LHCN-M2 (cell line): Measurements from ENCODE around the gene FAM217B. TPM values are rescaled to one million over a fixed set of nuclear protein-coding genes. Genes with fewer than 3 reads are reported as not detected.

Experiments
- DNase-seq: peaks from one replicate; pipeline ENCODE4 v3.0.0-alpha.2; 2012; ENCODE audit warnings: low read depth
- total RNA-seq: library from RNA; depleted of rRNA; stranded (reverse); fragments of >200 nt; gene quantifications from 2 replicates; pipeline ENCODE4 v1.2.3, GENCODE V29; 2014; rRNA removed

FAM217B gene
- total RNA-seq, 1 experiment from 2014 or later = 6.4 TPM

DNA sequence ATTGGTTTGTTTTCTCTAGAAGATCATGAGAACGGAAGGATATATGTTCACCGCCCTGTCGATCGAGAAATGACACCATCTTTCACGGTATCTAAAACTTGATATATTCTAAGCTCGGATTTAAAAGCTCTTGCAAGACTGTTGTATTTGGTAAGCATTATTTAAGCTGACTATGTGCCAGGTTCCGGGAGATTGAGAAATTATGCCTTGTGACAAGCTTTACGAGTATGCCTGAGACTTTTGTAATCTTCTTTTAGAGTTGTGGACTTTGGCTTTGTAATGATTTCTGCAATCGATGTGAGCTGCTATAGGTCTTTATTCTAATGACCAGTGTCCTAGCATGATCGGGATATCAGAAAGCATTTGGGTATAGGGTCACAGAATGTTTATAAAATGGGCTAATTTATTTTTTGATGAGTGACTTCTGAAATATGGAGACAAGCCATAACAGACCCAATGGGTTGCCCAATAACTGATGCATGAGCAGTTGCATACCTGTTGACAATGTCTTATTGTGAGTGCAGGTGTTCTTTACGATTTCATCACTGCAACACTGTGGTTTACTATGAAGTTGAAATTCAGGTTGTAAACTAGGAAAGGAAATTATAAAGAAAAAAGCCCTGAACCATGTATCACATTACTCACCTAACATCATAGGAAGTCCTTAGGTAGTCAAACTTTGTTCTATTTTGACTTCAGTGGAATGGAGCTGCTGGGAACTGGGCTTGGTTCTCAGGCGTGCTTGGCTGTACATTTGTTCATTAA is 32.0 kb downstream of the FAM217B start:
- no peak for DNase-seq

DNA sequence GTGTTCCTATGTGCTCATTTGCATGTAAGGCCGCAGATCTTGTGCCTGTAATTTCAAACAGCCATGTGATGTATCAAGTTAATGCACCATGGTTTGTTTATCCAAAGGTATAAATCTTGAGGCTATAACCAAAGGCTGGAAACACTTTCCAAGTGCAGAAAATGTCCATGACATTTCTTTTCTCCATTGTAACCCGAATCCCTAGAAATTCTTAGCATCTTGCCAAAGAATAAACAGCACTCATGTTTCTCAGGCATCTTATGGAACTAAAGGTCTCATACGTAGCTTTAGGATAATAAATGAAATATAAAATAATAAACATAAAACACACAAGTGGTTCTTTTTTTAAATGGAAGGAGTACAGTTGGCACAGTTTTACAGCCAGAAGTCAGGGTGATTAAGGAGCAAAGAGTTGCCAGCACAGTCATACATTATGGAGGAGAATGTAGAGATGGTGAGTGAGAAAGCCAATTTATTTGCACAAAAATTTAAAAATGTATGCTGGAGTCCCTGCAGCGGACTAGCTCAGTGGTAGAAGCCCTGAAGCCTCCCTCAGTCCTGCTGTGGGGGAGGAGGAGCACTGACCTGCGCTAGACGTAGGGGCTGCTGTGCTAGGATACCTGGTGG is 36.1 kb downstream of the FAM217B start:
- no peak for DNase-seq

GRCh38 chr20:59977086-59977485 is 36.9 kb downstream of the FAM217B start:
- DNase-seq = no peak

GRCh38 chr20:59983076-59983475 is 42.9 kb downstream of the FAM217B start:
- no peak for DNase-seq

DNA sequence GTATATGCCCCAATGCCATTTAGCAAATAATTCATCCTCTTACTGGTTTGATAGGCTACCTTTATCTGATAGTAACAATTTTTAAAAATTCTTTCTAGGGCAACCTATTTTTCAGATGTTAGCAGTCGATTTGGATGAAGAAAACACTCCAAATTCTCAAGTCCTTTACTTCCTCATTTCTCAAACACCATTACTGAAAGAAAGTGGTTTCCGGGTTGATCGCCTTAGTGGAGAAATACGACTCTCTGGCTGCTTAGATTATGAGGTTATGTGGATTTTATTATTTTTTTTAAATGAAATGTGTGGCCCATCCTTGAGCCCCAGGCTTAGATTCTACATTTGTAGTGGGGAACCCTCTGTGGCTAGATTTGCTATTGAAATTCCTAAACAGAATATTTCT is 44.4 kb downstream of the FAM217B start:
- DNase-seq = no peak

DNA sequence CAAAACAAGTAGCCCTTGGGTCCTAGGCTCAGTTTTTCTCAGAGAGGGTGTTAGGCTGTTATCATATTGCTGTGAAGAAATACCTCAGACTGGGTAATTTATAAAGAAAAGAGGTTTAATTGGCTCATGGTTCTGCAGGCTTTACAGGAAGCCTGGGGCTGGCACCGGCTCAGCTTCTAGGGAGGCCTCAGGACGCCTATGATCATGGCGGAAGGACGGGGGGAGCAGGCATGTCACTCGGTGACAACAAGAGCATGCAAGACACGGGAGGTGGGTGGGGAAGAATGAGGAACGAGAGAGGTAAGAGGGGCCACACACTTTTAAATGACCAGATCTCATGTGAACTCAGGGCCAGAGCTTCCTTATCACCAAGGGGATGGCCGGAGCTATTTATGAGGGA is 45.0 kb downstream of the FAM217B start:
- DNase-seq = no peak

DNA sequence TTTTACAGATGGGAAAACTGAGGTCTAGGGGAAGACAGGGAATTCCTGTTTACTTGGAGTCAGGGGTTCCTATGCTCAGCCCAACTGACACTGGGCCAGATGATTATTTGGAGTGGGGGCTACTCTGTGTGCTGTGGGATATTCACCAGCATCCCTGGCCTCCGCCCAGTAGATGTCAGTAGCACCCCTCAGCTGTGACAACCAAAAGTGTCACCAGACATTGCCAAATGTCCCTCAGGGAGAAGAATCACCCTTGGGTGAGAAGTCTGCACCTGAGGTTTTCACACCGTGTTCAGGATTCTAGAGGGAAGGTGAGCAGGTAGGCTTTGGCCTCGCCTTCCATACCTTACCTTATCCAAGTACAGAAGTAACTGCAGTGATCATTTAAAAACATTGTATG is 45.7 kb downstream of the FAM217B start:
- DNase-seq = no peak

GRCh38 chr20:59987135-59987534 is 46.9 kb downstream of the FAM217B start:
- no peak for DNase-seq

GRCh38 chr20:59988141-59988540 is 48.0 kb downstream of the FAM217B start:
- peak; percentile 22 for DNase-seq

DNA sequence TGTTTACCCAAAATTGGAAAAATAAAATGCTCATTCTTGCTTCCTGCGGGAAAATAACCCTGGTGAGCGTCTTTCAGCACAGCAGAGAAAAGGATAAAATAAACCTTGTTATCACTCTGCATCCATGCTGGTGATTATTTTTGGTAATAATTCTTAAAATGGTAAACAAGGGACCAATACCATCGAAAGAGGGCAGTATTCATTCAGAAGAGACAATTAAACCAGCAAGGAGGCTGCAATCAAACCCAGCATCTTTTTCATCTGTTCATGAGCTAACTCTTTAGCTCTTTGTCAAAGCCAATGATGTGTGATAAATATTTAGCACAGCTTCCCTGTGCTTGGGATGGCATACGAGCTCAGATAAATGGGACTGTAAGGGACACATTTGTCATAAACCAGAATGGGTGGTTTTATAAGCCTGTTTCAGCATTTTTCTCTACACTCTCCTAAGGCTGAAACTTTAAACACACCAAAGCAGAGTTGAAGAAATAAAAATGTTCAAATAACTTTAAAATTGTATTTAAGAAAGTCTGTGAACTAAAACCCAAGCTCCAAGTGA is 52.4 kb downstream of the FAM217B start:
- peak; percentile 34 for DNase-seq

GRCh38 chr20:59993736-59994430 is 53.7 kb downstream of the FAM217B start:
- DNase-seq = no peak

- DNase-seq = peak; percentile 70
Observed at GRCh38 chr20:59994697-59995122, 54.5 kb downstream of the FAM217B start.

GRCh38 chr20:59996108-59996507 is 55.9 kb downstream of the FAM217B start:
- no peak for DNase-seq

- DNase-seq = no peak
Observed at GRCh38 chr20:59997896-59998295, 57.7 kb downstream of the FAM217B start.

Other genes starting within 250 kb of the FAM217B start
- gene SYCP2, start 6.8 kb upstream of the FAM217B start, total RNA-seq = 0.40 and 0.71 TPM in 2 replicates
- gene PPP1R3D, start 84 bp upstream of the FAM217B start, total RNA-seq = 4.3 and 6.3 TPM in 2 replicates
- 0.06 TPM in 1 of 2 replicates, not detected in the other for gene CDH26, start 18.0 kb downstream of the FAM217B start, total RNA-seq